Omental fat pad (tissue), 4 donors: ENCODE data around the gene NPAS1. TPM values are rescaled to one million over a fixed set of nuclear protein-coding genes. Genes with fewer than 3 reads are reported as not detected.

Experiments
- ATAC-seq: fragments of 150-250 bp; one replicate; pipeline ENCODE4 v1.9.1; 2016; ENCODE audit warnings: mild to moderate bottlenecking, moderate library complexity; ENCODE audit not compliant: low FRiP score
- DNase-seq: peaks from one replicate; pipeline ENCODE4 v3.0.0-alpha.2; 2019; ENCODE audit warnings: low spot score
- CTCF ChIP-seq, 3 donors: fragments of 450-650 bp; IDR thresholded peaks; one replicate each; pipeline ENCODE4 v1.5.1; 2016 to 2017; ENCODE audit warnings: antibody characterized with exemption in 3 of 3, mild to moderate bottlenecking in 3 of 3, moderate library complexity in 2 of 3
- total RNA-seq, 4 donors: library from RNA; depleted of rRNA; stranded (reverse); fragments of >200 nt; gene quantifications; one replicate each; pipeline ENCODE4 v1.1.0, GENCODE V29; 2016

The NPAS1 gene
- total RNA-seq, 4 donors from 2014 or later, result 1.3 to 1.4 TPM; not detected in 2

GRCh38 chr19:47089767-47090350 is 70.2 kb downstream of the NPAS1 start:
- no peak for TF ChIP-seq CTCF (IDR thresholded peaks at IDR 0.05)
- DNase-seq, result no peak
- no peak for ATAC-seq

- TF ChIP-seq CTCF (IDR thresholded peaks at IDR 0.05), result no peak
- DNase-seq, result no peak
- no peak for ATAC-seq
Observed at GRCh38 chr19:47093254-47093653, 73.6 kb downstream of the NPAS1 start.

- ATAC-seq, result no peak
- TF ChIP-seq CTCF (IDR thresholded peaks at IDR 0.05), result no peak
- no peak for DNase-seq
Observed at GRCh38 chr19:47093841-47094240, 74.2 kb downstream of the NPAS1 start.

- DNase-seq (no peak), ATAC-seq (peak; percentile 47)
- TF ChIP-seq CTCF (IDR thresholded peaks at IDR 0.05), result no peak
Observed at GRCh38 chr19:47094557-47095475, 75.2 kb downstream of the NPAS1 start.

Other genes with a start within 250 kb of the NPAS1 start
- gene SLC1A5, start 231.2 kb upstream of the NPAS1 start, total RNA-seq, result 100 to 1,000 TPM in 3 of 4 donors, 10 to 100 TPM in 1; 86.7 to 158 (median 140) TPM
- 100 to 1,000 TPM in 3 of 4 donors, 10 to 100 TPM in 1; 96.6 to 166 (median 132) TPM for gene AP2S1, start 169.0 kb upstream of the NPAS1 start, total RNA-seq
- gene ARHGAP35, start 158.8 kb upstream of the NPAS1 start, total RNA-seq, result 10 to 100 TPM; 30.1 to 45.2 (median 37.2) TPM
- 10 to 100 TPM; 17.5 to 35.0 (median 22.8) TPM for gene TMEM160, start 28.8 kb downstream of the NPAS1 start, total RNA-seq
- gene ZC3H4, start 93.9 kb downstream of the NPAS1 start, total RNA-seq, result 10 to 100 TPM; 13.1 to 20.9 (median 18.0) TPM
- gene SAE1, start 111.0 kb downstream of the NPAS1 start, total RNA-seq, result 10 to 100 TPM; 36.5 to 50.7 (median 49.2) TPM
- gene BBC3, start 211.4 kb downstream of the NPAS1 start, total RNA-seq, result 1 to 10 TPM; 1.0 to 9.1 (median 1.8) TPM
- gene CCDC9, start 236.7 kb downstream of the NPAS1 start, total RNA-seq, result 10 to 100 TPM in 2 of 4 donors, 1 to 10 TPM in 2; 8.2 to 16.7 (median 12.5) TPM